ENCODE results near the gene NCKAP5.

NCKAP5 gene

DNA sequence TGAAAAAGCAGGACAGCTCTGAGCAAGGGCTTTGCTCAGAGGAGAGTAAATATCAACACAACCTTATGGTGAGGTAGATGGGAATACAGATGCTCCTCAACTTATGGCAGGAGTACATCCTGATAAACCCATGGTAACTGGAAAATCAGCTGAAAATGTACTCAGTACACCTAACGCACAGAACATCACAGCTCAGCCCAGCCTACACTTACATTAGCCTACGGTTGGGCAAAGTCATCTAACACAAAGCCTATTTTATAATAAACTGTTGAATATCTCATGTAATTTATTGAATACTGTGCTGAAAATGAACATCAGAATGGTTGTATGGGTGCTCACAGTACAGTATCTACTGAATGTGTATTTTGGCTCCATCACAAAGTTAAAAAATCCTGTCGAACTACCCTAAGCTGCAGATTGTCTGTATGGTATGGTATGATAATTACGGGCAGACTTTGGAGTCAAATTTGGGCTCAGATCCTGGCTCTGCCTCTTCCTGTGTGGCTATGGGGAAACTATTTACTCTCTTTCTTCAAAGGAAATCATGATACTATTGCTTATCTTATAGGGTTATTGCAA is 778.0 kb downstream of the NCKAP5 start:
- Histone ChIP-seq H3K9ac (ENCODE audit: low read length) (no peak overlapping the region), H2BK120ac (ENCODE audit: low read depth, low read length) (no peak overlapping the region), H3K4me3 (ENCODE audit: low read length) (no peak overlapping the region), H3K4me1 (ENCODE audit: control insufficient read depth, low read depth, low read length) (no peaks in the 10 kb centered on the region), H3K27me3 (ENCODE audit: insufficient read depth, low read length, poor library complexity) (no peaks in the 10 kb centered on the region), H4K8ac (ENCODE audit: low read depth, low read length) (no peak overlapping the region), H3K36me3 (ENCODE audit: control insufficient read depth, insufficient read depth, low read length) (no peaks in the 10 kb centered on the region), H2BK5ac (ENCODE audit: low read length) (no peak overlapping the region), H3K18ac (ENCODE audit: low read length) (no peak overlapping the region), H4K5ac (ENCODE audit: low read length) (no peak overlapping the region), H3K79me1 (ENCODE audit: low read length) (no peaks in the 10 kb centered on the region), H3K27ac (ENCODE audit: low read depth, low read length) (no peak overlapping the region), H3K4me2 (ENCODE audit: low read length) (no peak overlapping the region), H3K56ac (ENCODE audit: low read length) (no peak overlapping the region), H2BK15ac (replicated peaks; ENCODE audit: low read depth) (no peak overlapping the region), H3K4ac (ENCODE audit: low read depth, low read length) (no peak overlapping the region), H3K23ac (ENCODE audit: low read length) (no peak overlapping the region), H2AK5ac (ENCODE audit: low read length) (no peak overlapping the region), H3K79me2 (ENCODE audit: control insufficient read depth, insufficient read depth, low read length) (no peaks in the 10 kb centered on the region)
- DNase-seq, result no peak
- no CpG with 5 or more reads among the region's 4 CpGs for WGBS (ENCODE audit: extremely low coverage, insufficient coverage, low lambda C conversion rate)

DNA sequence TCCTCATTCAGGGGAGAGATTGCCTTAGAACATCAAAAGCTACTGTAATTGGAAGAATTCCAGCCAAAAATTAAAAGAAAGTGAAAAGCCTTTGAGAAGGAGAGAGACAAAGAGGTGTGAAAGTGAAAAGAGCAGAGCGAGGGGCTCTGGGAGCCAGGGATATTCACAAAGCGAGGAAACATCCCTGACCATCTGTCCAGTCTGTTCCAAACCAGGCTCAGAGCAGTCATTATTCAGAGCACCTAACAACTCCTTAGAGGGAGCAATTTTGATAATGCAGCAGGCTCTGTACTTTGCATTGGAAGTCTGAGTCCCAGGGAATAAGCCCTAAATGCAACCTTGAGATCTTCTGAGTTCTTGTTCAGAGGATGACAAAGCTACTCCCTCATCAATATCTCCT is 779.2 kb downstream of the NCKAP5 start:
- no peak overlapping the region for H3K18ac ChIP-seq (ENCODE audit: low read length)
- no peak for DNase-seq
- no peaks in the 10 kb centered on the region for H3K4me1 ChIP-seq (ENCODE audit: control insufficient read depth, low read depth, low read length)
- no peak overlapping the region for H2BK5ac ChIP-seq (ENCODE audit: low read length)
- WGBS (ENCODE audit: extremely low coverage, insufficient coverage, low lambda C conversion rate), result no CpG with 5 or more reads among the region's 2 CpGs
- H2BK15ac ChIP-seq (replicated peaks; ENCODE audit: low read depth), result no peak overlapping the region
- H4K8ac ChIP-seq (ENCODE audit: low read depth, low read length), result no peak overlapping the region
- no peak overlapping the region for H4K5ac ChIP-seq (ENCODE audit: low read length)
- no peak overlapping the region for H2BK120ac ChIP-seq (ENCODE audit: low read depth, low read length)
- no peak overlapping the region for H3K56ac ChIP-seq (ENCODE audit: low read length)
- no peaks in the 10 kb centered on the region for H3K27me3 ChIP-seq (ENCODE audit: insufficient read depth, low read length, poor library complexity)
- no peak overlapping the region for H3K4me2 ChIP-seq (ENCODE audit: low read length)
- no peak overlapping the region for H3K9ac ChIP-seq (ENCODE audit: low read length)
- H3K27ac ChIP-seq (ENCODE audit: low read depth, low read length), result no peak overlapping the region
- no peaks in the 10 kb centered on the region for H3K79me1 ChIP-seq (ENCODE audit: low read length)
- no peak overlapping the region for H3K4me3 ChIP-seq (ENCODE audit: low read length)
- H2AK5ac ChIP-seq (ENCODE audit: low read length), result no peak overlapping the region
- H3K79me2 ChIP-seq (ENCODE audit: control insufficient read depth, insufficient read depth, low read length), result no peaks in the 10 kb centered on the region
- no peaks in the 10 kb centered on the region for H3K36me3 ChIP-seq (ENCODE audit: control insufficient read depth, insufficient read depth, low read length)
- no peak overlapping the region for H3K23ac ChIP-seq (ENCODE audit: low read length)
- no peak overlapping the region for H3K4ac ChIP-seq (ENCODE audit: low read depth, low read length)

- no peak overlapping the region for H3K4ac ChIP-seq (ENCODE audit: low read depth, low read length)
- H3K56ac ChIP-seq (ENCODE audit: low read length), result no peak overlapping the region
- H4K5ac ChIP-seq (ENCODE audit: low read length), result no peak overlapping the region
- DNase-seq, result no peak
- no peak overlapping the region for H2AK5ac ChIP-seq (ENCODE audit: low read length)
- H3K36me3 ChIP-seq (ENCODE audit: control insufficient read depth, insufficient read depth, low read length), result no peaks in the 10 kb centered on the region
- no CpG with 5 or more reads among the region's 4 CpGs for WGBS (ENCODE audit: extremely low coverage, insufficient coverage, low lambda C conversion rate)
- H3K9ac ChIP-seq (ENCODE audit: low read length), result no peak overlapping the region
- H4K8ac ChIP-seq (ENCODE audit: low read depth, low read length), result no peak overlapping the region
- no peak overlapping the region for H3K4me3 ChIP-seq (ENCODE audit: low read length)
- no peak overlapping the region for H2BK15ac ChIP-seq (replicated peaks; ENCODE audit: low read depth)
- H3K27me3 ChIP-seq (ENCODE audit: insufficient read depth, low read length, poor library complexity), result no peaks in the 10 kb centered on the region
- H3K27ac ChIP-seq (ENCODE audit: low read depth, low read length), result no peak overlapping the region
- no peaks in the 10 kb centered on the region for H3K79me1 ChIP-seq (ENCODE audit: low read length)
- no peaks in the 10 kb centered on the region for H3K4me1 ChIP-seq (ENCODE audit: control insufficient read depth, low read depth, low read length)
- H2BK120ac ChIP-seq (ENCODE audit: low read depth, low read length), result no peak overlapping the region
- H3K79me2 ChIP-seq (ENCODE audit: control insufficient read depth, insufficient read depth, low read length), result no peaks in the 10 kb centered on the region
- no peak overlapping the region for H3K4me2 ChIP-seq (ENCODE audit: low read length)
- H3K23ac ChIP-seq (ENCODE audit: low read length), result no peak overlapping the region
- H3K18ac ChIP-seq (ENCODE audit: low read length), result no peak overlapping the region
- no peak overlapping the region for H2BK5ac ChIP-seq (ENCODE audit: low read length)
These were observed 779.9 kb downstream of the NCKAP5 start for GRCh38 chr2:132788310-132788838.

GRCh38 chr2:132783883-132784282 is 784.4 kb downstream of the NCKAP5 start:
- Histone ChIP-seq H3K4me2 (ENCODE audit: low read length) (no peak overlapping the region), H4K8ac (ENCODE audit: low read depth, low read length) (no peak overlapping the region), H2BK5ac (ENCODE audit: low read length) (no peak overlapping the region), H3K56ac (ENCODE audit: low read length) (no peak overlapping the region), H2BK120ac (ENCODE audit: low read depth, low read length) (no peak overlapping the region), H3K4me3 (ENCODE audit: low read length) (no peak overlapping the region), H3K4me1 (ENCODE audit: control insufficient read depth, low read depth, low read length) (peaks cover 4% of the 10 kb centered on the region), H4K5ac (ENCODE audit: low read length) (no peak overlapping the region), H3K27me3 (ENCODE audit: insufficient read depth, low read length, poor library complexity) (no peaks in the 10 kb centered on the region), H2BK15ac (replicated peaks; ENCODE audit: low read depth) (no peak overlapping the region), H3K18ac (ENCODE audit: low read length) (no peak overlapping the region), H3K23ac (ENCODE audit: low read length) (no peak overlapping the region), H3K4ac (ENCODE audit: low read depth, low read length) (no peak overlapping the region), H3K79me1 (ENCODE audit: low read length) (no peaks in the 10 kb centered on the region), H3K27ac (ENCODE audit: low read depth, low read length) (no peak overlapping the region), H3K79me2 (ENCODE audit: control insufficient read depth, insufficient read depth, low read length) (no peaks in the 10 kb centered on the region), H3K36me3 (ENCODE audit: control insufficient read depth, insufficient read depth, low read length) (no peaks in the 10 kb centered on the region), H2AK5ac (ENCODE audit: low read length) (no peak overlapping the region), H3K9ac (ENCODE audit: low read length) (no peak overlapping the region)
- WGBS (ENCODE audit: extremely low coverage, insufficient coverage, low lambda C conversion rate), result no CpG with 5 or more reads among the region's 11 CpGs
- no peak for DNase-seq

GRCh38 chr2:132782176-132782783 is 786.0 kb downstream of the NCKAP5 start:
- Histone ChIP-seq H3K4ac (ENCODE audit: low read depth, low read length) (peak overlapping the region; percentile 2), H4K8ac (ENCODE audit: low read depth, low read length) (no peak overlapping the region), H3K18ac (ENCODE audit: low read length) (peak overlapping the region; percentile 82), H3K27ac (ENCODE audit: low read depth, low read length) (no peak overlapping the region), H3K4me3 (ENCODE audit: low read length) (no peak overlapping the region), H3K79me2 (ENCODE audit: control insufficient read depth, insufficient read depth, low read length) (no peaks in the 10 kb centered on the region), H2BK15ac (replicated peaks; ENCODE audit: low read depth) (no peak overlapping the region), H3K36me3 (ENCODE audit: control insufficient read depth, insufficient read depth, low read length) (no peaks in the 10 kb centered on the region), H2BK120ac (ENCODE audit: low read depth, low read length) (peak overlapping the region; percentile 47), H4K5ac (ENCODE audit: low read length) (no peak overlapping the region), H3K4me1 (ENCODE audit: control insufficient read depth, low read depth, low read length) (peaks cover 4% of the 10 kb centered on the region), H3K23ac (ENCODE audit: low read length) (no peak overlapping the region), H2AK5ac (ENCODE audit: low read length) (peak overlapping the region; percentile 11), H2BK5ac (ENCODE audit: low read length) (peak overlapping the region; percentile 45), H3K79me1 (ENCODE audit: low read length) (no peaks in the 10 kb centered on the region), H3K56ac (ENCODE audit: low read length) (peak overlapping the region; percentile 45), H3K27me3 (ENCODE audit: insufficient read depth, low read length, poor library complexity) (no peaks in the 10 kb centered on the region), H3K9ac (ENCODE audit: low read length) (no peak overlapping the region), H3K4me2 (ENCODE audit: low read length) (no peak overlapping the region)
- no peak for DNase-seq
- no CpG with 5 or more reads among the region's 7 CpGs for WGBS (ENCODE audit: extremely low coverage, insufficient coverage, low lambda C conversion rate)

DNA sequence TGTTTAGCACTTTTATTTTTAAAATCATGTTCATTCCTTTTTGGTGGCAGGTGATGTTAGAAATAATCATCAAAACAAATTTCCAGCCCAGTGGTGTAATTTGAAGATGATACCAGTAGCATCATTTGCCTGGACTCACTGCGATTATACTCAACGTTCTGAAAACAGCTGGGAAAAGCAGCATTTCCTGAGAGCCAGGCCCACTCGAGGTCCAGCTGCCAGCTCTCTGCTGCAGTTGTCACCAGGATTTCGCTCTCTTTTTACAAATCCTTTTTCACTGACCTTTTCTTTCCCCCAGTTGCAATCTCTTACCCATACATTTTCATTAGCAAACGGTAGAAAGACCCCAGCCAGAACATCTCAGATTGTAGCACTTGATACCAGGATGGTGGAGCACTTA is 787.6 kb downstream of the NCKAP5 start:
- no peak overlapping the region for H3K4ac ChIP-seq (ENCODE audit: low read depth, low read length)
- no peak overlapping the region for H3K23ac ChIP-seq (ENCODE audit: low read length)
- no peak overlapping the region for H3K18ac ChIP-seq (ENCODE audit: low read length)
- no peak overlapping the region for H2AK5ac ChIP-seq (ENCODE audit: low read length)
- H2BK15ac ChIP-seq (replicated peaks; ENCODE audit: low read depth), result no peak overlapping the region
- no CpG with 5 or more reads among the region's 5 CpGs for WGBS (ENCODE audit: extremely low coverage, insufficient coverage, low lambda C conversion rate)
- no peaks in the 10 kb centered on the region for H3K79me1 ChIP-seq (ENCODE audit: low read length)
- no peaks in the 10 kb centered on the region for H3K36me3 ChIP-seq (ENCODE audit: control insufficient read depth, insufficient read depth, low read length)
- H3K27me3 ChIP-seq (ENCODE audit: insufficient read depth, low read length, poor library complexity), result no peaks in the 10 kb centered on the region
- H3K79me2 ChIP-seq (ENCODE audit: control insufficient read depth, insufficient read depth, low read length), result no peaks in the 10 kb centered on the region
- no peak overlapping the region for H3K56ac ChIP-seq (ENCODE audit: low read length)
- no peak overlapping the region for H3K4me3 ChIP-seq (ENCODE audit: low read length)
- no peak overlapping the region for H3K9ac ChIP-seq (ENCODE audit: low read length)
- DNase-seq, result no peak
- no peak overlapping the region for H4K8ac ChIP-seq (ENCODE audit: low read depth, low read length)
- peaks cover 4% of the 10 kb centered on the region for H3K4me1 ChIP-seq (ENCODE audit: control insufficient read depth, low read depth, low read length)
- no peak overlapping the region for H2BK5ac ChIP-seq (ENCODE audit: low read length)
- H4K5ac ChIP-seq (ENCODE audit: low read length), result no peak overlapping the region
- H3K4me2 ChIP-seq (ENCODE audit: low read length), result no peak overlapping the region
- H3K27ac ChIP-seq (ENCODE audit: low read depth, low read length), result no peak overlapping the region
- no peak overlapping the region for H2BK120ac ChIP-seq (ENCODE audit: low read depth, low read length)
